Keratinocyte (primary cell): Measurements from ENCODE around the gene TTLL8. TPM values are rescaled to one million over a fixed set of nuclear protein-coding genes. Genes with fewer than 3 reads are reported as not detected.
A peak's percentile ranks its signal among the peaks of the same experiment; 100 is the strongest.

Source experiments
- DNase-seq: peaks from one replicate; pipeline ENCODE4 v3.0.0-alpha.2; 2011; ENCODE audit warnings: low read depth, missing footprints, low spot score
- FAIRE-seq: peaks from 2 replicates; lab custom pipeline; 2011; peaks lifted over from hg19 to GRCh38; lab: Jason Lieb, UNC
- H2AFZ ChIP-seq: 2 replicates; pipeline ENCODE4 v1.6.0; 2012; ENCODE audit warnings: low read length, control low read depth, inconsistent platforms; ENCODE audit not compliant: control insufficient read depth
- H3K27ac ChIP-seq: 2 replicates; pipeline ENCODE4 v1.5.1; 2011; ENCODE audit warnings: low read length; ENCODE audit not compliant: control insufficient read depth, insufficient read depth
- H3K27me3 ChIP-seq: 3 replicates; pipeline ENCODE4 v1.6.0; 2011; ENCODE audit warnings: low read length; ENCODE audit not compliant: control insufficient read depth, insufficient read depth; ENCODE audit errors: extremely low read depth
- H3K36me3 ChIP-seq, 2 experiments: 2 replicates in 1 of 2; 3 replicates in 1 of 2; pipeline ENCODE4 v1.5.1; 2011; ENCODE audit warnings: low read length in 2 of 2, mild to moderate bottlenecking in 1 of 2; ENCODE audit not compliant: control insufficient read depth in 2 of 2, insufficient read depth in 2 of 2; ENCODE audit errors: extremely low read depth in 1 of 2
- H3K4me1 ChIP-seq: 3 replicates; pipeline ENCODE4 v1.5.1; 2011; ENCODE audit warnings: low read length; ENCODE audit not compliant: control insufficient read depth, insufficient read depth; ENCODE audit errors: extremely low read depth
- H3K4me2 ChIP-seq: 3 replicates; pipeline ENCODE4 v1.6.0; 2011; ENCODE audit warnings: low read depth, low read length; ENCODE audit not compliant: control insufficient read depth, insufficient read depth; ENCODE audit errors: extremely low read depth
- H3K4me3 ChIP-seq, 3 experiments: fragments of 200-600 bp in 1 of 3; sonication (generic) in 1 of 3; 2 replicates in 2 of 3; 3 replicates in 1 of 3; pipeline ENCODE4 v1.5.1; 2011 to 2016; ENCODE audit warnings: low read length in 3 of 3, mild to moderate bottlenecking in 3 of 3, control low read depth in 2 of 3, inconsistent platforms in 1 of 3, low read depth in 1 of 3, mixed read lengths in 1 of 3, mixed run types in 1 of 3, moderate library complexity in 1 of 3; ENCODE audit not compliant: control insufficient read depth in 2 of 3, insufficient read depth in 2 of 3; ENCODE audit errors: extremely low read depth in 1 of 3
- H3K79me2 ChIP-seq: 2 replicates; pipeline ENCODE4 v1.6.0; 2012; ENCODE audit warnings: low read length; ENCODE audit not compliant: control insufficient read depth, insufficient read depth
- H3K9ac ChIP-seq: 3 replicates; pipeline ENCODE4 v1.6.0; 2011; ENCODE audit warnings: low read length; ENCODE audit not compliant: control insufficient read depth, insufficient read depth; ENCODE audit errors: extremely low read depth
- H3K9me1 ChIP-seq: 3 replicates; pipeline ENCODE4 v1.6.0; 2011; ENCODE audit warnings: low read length; ENCODE audit not compliant: control insufficient read depth, insufficient read depth; ENCODE audit errors: extremely low read depth
- H3K9me3 ChIP-seq: 2 replicates; pipeline ENCODE4 v1.5.1; 2012; ENCODE audit warnings: low read depth, low read length; ENCODE audit not compliant: control insufficient read depth
- H4K20me1 ChIP-seq: 3 replicates; pipeline ENCODE4 v1.6.0; 2011; ENCODE audit warnings: low read length; ENCODE audit not compliant: control insufficient read depth, insufficient read depth; ENCODE audit errors: extremely low read depth
- CTCF ChIP-seq, 3 experiments: IDR thresholded peaks in 1 of 3; conservative IDR thresholded peaks in 1 of 3; optimal IDR thresholded peaks in 1 of 3; 2 replicates in 2 of 3; 3 replicates in 1 of 3; pipeline versions ENCODE3 to v1.5.1; 2011; ENCODE audit warnings: low read length in 3 of 3, mild to moderate bottlenecking in 3 of 3, moderate library complexity in 2 of 3, control low read depth in 1 of 3, inconsistent platforms in 1 of 3; ENCODE audit not compliant: insufficient read depth in 2 of 3; ENCODE audit errors: extremely low read depth in 1 of 3
- EZH2 ChIP-seq: IDR thresholded peaks from one replicate; pipeline ENCODE4 v1.6.1; 2012; ENCODE audit warnings: inconsistent platforms, mild to moderate bottlenecking, low read length, moderate library complexity
- dilution Hi-C: fragments of 300-500 bp; cut with MboI; formaldehyde crosslinking; loops from one replicate; pipeline ENCODE4 v1.7.0; 2020; ENCODE audit warnings: low sequenced_read_pairs; ENCODE audit not compliant: extremely low pct_ligation_motif_present
- polyA plus RNA-seq, 5 experiments: library from polyadenylated mRNA; depleted of rRNA in 3 of 5; stranded (reverse) in 3 of 5; stranded (forward) in 1 of 5; unstranded in 1 of 5; fragments of >200 nt; gene quantifications; 1 replicate in 1 of 5; 2 replicates in 3 of 5; 3 replicates in 1 of 5; pipeline versions ENCODE4 v1.2.1 to v1.2.3, GENCODE V29; 2011 to 2012; ENCODE audit warnings: missing spikeins in 2 of 5, low read depth in 1 of 5, low replicate concordance in 1 of 5

Gene TTLL8
- polyA plus RNA-seq, 1 donor (not counting 4 experiments of a cell fraction or from before 2014, with no cell fraction given): not detected

- no peaks in the 10 kb centered on the region for H4K20me1 ChIP-seq
- no peaks in the 10 kb centered on the region for H3K79me2 ChIP-seq
- no peaks in the 10 kb centered on the region for H3K9me3 ChIP-seq
- no peaks in the 10 kb centered on the region for H3K36me3 ChIP-seq
- H3K9ac ChIP-seq: no peak overlapping the region
- H3K27ac ChIP-seq: no peak overlapping the region
- H3K4me2 ChIP-seq: no peak overlapping the region
- TF ChIP-seq EZH2 (no peak), CTCF (optimal IDR thresholded peaks at IDR 0.05 in 1 of 3, IDR thresholded peaks at IDR 0.05 in 1 of 3, conservative IDR thresholded peaks at IDR 0.05 in 1 of 3; ENCODE audit: extremely low read depth in 1 of 3, insufficient read depth in 2 of 3, low read length in 3 of 3) (peak; percentile 65 to 72 (median 65))
- peaks cover 20% of the 10 kb centered on the region for H3K27me3 ChIP-seq
- dilution Hi-C loops: no loop called here
- H3K4me1 ChIP-seq: peaks cover 3% of the 10 kb centered on the region
- H3K4me3 ChIP-seq: no peak overlapping the region
- H3K9me1 ChIP-seq: no peaks in the 10 kb centered on the region
- FAIRE-seq (peak; percentile 73), DNase-seq (no peak)
- no peak overlapping the region for H2AFZ ChIP-seq
These were observed 78.4 kb downstream of the TTLL8 start for GRCh38 chr22:49979587-49980264.

- no peak overlapping the region for H3K4me2 ChIP-seq
- no peaks in the 10 kb centered on the region for H3K79me2 ChIP-seq
- H3K9me3 ChIP-seq: no peaks in the 10 kb centered on the region
- H3K4me1 ChIP-seq: peaks cover 3% of the 10 kb centered on the region
- no peak overlapping the region for H2AFZ ChIP-seq
- no peak overlapping the region for H3K4me3 ChIP-seq
- no peak overlapping the region for H3K27ac ChIP-seq
- no peaks in the 10 kb centered on the region for H4K20me1 ChIP-seq
- TF ChIP-seq CTCF (optimal IDR thresholded peaks at IDR 0.05 in 1 of 3, IDR thresholded peaks at IDR 0.05 in 1 of 3, conservative IDR thresholded peaks at IDR 0.05 in 1 of 3; ENCODE audit: extremely low read depth in 1 of 3, insufficient read depth in 2 of 3, low read length in 3 of 3): no peak
- no peak for TF ChIP-seq EZH2
- H3K27me3 ChIP-seq: peaks cover 2% of the 10 kb centered on the region
- no peak for DNase-seq
- FAIRE-seq: no peak
- H3K9me1 ChIP-seq: no peaks in the 10 kb centered on the region
- H3K36me3 ChIP-seq: no peaks in the 10 kb centered on the region
- H3K9ac ChIP-seq: no peak overlapping the region
- dilution Hi-C loops: no loop called here
These were observed 80.5 kb downstream of the TTLL8 start for GRCh38 chr22:49977578-49977977.
